Measurements from ENCODE around the gene VDR. TPM values are rescaled to one million over a fixed set of nuclear protein-coding genes. Genes with fewer than 3 reads are reported as not detected.

Gene VDR
- total and polyA plus RNA-seq, 8 donors: 1.1 to 32.1 (median 2.2) TPM

DNA sequence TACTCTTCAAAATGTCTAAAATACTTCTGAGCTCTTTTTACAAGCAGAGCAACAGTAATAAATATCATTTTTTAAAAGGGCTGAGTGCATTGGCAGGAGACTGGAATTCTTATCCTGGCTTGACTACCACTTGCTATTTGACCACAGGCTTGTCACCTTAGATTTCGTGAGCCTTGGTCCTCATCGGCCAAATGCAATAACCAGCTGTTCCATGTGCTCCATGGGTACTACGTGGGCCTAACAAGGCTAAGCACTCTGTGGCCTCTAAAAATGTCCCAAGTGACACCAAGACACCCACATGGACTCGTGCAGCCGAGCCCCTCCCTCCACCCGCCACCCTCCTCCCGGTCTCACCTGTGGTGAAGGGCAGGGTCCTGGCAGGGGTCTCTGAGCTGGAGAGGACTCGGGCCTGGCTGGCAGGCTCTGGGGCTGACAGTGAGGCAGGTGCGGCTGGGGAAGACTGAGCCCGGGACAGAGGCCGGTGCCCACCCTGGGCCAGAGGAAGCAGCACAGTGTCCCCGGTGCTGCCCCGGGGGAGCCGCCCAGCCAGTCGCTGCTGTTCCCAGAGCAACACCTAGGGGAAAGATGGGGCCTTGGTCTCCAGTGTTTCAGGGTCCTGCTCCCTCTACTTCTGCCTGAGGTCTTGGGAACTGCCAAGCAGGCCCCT lies 111.6 kb downstream of the VDR start:
- Histone ChIP-seq H3K36me3 (peaks cover 3 to 98% of the 10 kb centered on the region in 2 donors), H3K9me3 (no peaks in the 10 kb centered on the region), H3K4me3 (no peak overlapping the region), H3K27me3 (no peaks in the 10 kb centered on the region), H3K27ac (no peak overlapping the region), H3K4me1 (no peaks in the 10 kb centered on the region)
- ATAC-seq (no peak), DNase-seq (peak in 1 of 4 donors; percentile 68)
- TF ChIP-seq, protein P1, sequence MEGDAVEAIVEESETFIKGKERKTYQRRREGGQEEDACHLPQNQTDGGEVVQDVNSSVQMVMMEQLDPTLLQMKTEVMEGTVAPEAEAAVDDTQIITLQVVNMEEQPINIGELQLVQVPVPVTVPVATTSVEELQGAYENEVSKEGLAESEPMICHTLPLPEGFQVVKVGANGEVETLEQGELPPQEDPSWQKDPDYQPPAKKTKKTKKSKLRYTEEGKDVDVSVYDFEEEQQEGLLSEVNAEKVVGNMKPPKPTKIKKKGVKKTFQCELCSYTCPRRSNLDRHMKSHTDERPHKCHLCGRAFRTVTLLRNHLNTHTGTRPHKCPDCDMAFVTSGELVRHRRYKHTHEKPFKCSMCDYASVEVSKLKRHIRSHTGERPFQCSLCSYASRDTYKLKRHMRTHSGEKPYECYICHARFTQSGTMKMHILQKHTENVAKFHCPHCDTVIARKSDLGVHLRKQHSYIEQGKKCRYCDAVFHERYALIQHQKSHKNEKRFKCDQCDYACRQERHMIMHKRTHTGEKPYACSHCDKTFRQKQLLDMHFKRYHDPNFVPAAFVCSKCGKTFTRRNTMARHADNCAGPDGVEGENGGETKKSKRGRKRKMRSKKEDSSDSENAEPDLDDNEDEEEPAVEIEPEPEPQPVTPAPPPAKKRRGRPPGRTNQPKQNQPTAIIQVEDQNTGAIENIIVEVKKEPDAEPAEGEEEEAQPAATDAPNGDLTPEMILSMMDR (IDR thresholded peaks at IDR 0.05): no peak
- intact Hi-C loops (cut with DNase I): no loop called here

GRCh38 chr12:47791874-47792273 lies 112.9 kb downstream of the VDR start:
- Histone ChIP-seq H3K4me1 (no peaks in the 10 kb centered on the region), H3K36me3 (peaks cover 3 to 100% of the 10 kb centered on the region in 2 donors), H3K9me3 (no peaks in the 10 kb centered on the region), H3K4me3 (no peak overlapping the region), H3K27me3 (no peaks in the 10 kb centered on the region), H3K27ac (no peak overlapping the region)
- DNase-seq: peak in 1 of 4 donors; percentile 68
- TF ChIP-seq, protein P1 (IDR thresholded peaks at IDR 0.05): no peak
- ATAC-seq: no peak
- intact Hi-C loops (cut with DNase I): no loop called here

Other genes starting within 250 kb of the VDR start
- 10 to 100 TPM; 18.5 to 20.7 TPM for gene RPAP3, start 199.0 kb downstream of the VDR start, total RNA-seq
- 10 to 100 TPM; 32.8 to 41.6 (median 35.8) TPM for gene RPAP3, start 199.0 kb downstream of the VDR start, polyA plus RNA-seq (ENCODE audit: insufficient read length in 6 of 6)
- gene ENDOU, start 179.5 kb downstream of the VDR start, total RNA-seq: not detected
- gene ENDOU, start 179.5 kb downstream of the VDR start, polyA plus RNA-seq (ENCODE audit: insufficient read length in 6 of 6): under 1 TPM; 0.14 to 0.58 (median 0.30) TPM
- 10 to 100 TPM; 15.9 to 28.9 TPM for gene RAPGEF3, start 146.1 kb downstream of the VDR start, total RNA-seq
- 10 to 100 TPM; 10.8 to 21.0 (median 16.5) TPM for gene RAPGEF3, start 146.1 kb downstream of the VDR start, polyA plus RNA-seq (ENCODE audit: insufficient read length in 6 of 6)
- 10 to 100 TPM; 35.4 to 38.6 TPM for gene SLC48A1, start 131.8 kb downstream of the VDR start, total RNA-seq
- gene SLC48A1, start 131.8 kb downstream of the VDR start, polyA plus RNA-seq (ENCODE audit: insufficient read length in 6 of 6): 10 to 100 TPM; 14.9 to 19.7 (median 17.2) TPM
- gene HDAC7, start 85.1 kb downstream of the VDR start, total RNA-seq: 100 to 1,000 TPM; 102 to 115 TPM
- 100 to 1,000 TPM in 1 of 6 donors, 10 to 100 TPM in 5; 69.1 to 102 (median 79.0) TPM for gene HDAC7, start 85.1 kb downstream of the VDR start, polyA plus RNA-seq (ENCODE audit: insufficient read length in 6 of 6)
- 10 to 100 TPM; 43.1 to 66.8 TPM for gene TMEM106C, start 58.6 kb upstream of the VDR start, total RNA-seq
- gene TMEM106C, start 58.6 kb upstream of the VDR start, polyA plus RNA-seq (ENCODE audit: insufficient read length in 6 of 6): 10 to 100 TPM; 76.4 to 99.3 (median 88.7) TPM
- gene COL2A1, start 99.5 kb upstream of the VDR start, total RNA-seq: under 1 TPM in 1 of 2 donors, not detected in 1; 0.06 TPM
- 10 to 100 TPM; 66.1 to 91.3 (median 71.3) TPM for gene COL2A1, start 99.5 kb upstream of the VDR start, polyA plus RNA-seq (ENCODE audit: insufficient read length in 6 of 6)
- 10 to 100 TPM; 13.3 to 19.2 TPM for gene SENP1, start 201.1 kb upstream of the VDR start, total RNA-seq
- gene SENP1, start 201.1 kb upstream of the VDR start, polyA plus RNA-seq (ENCODE audit: insufficient read length in 6 of 6): 10 to 100 TPM; 23.2 to 28.0 (median 25.5) TPM
- gene PFKM, start 214.4 kb upstream of the VDR start, total RNA-seq: 10 to 100 TPM; 52.3 to 61.6 TPM
- 10 to 100 TPM; 67.7 to 97.9 (median 75.8) TPM for gene PFKM, start 214.4 kb upstream of the VDR start, polyA plus RNA-seq (ENCODE audit: insufficient read length in 6 of 6)

Measured in left lung (tissue), 10 donors.